NCI-H2081 treated with DMSO at 0.1 percent for 48 hours (cell line): Measurements from ENCODE around the gene DUOXA2.
"Not testable (repeated sequence)": the region's sequence is repeated elsewhere in the genome, so short reads cannot be mapped to it uniquely, and the experiment has no call there.

Experiments used
- DNase-seq: peaks from one replicate; lab custom pipeline; 2025; lab: John Stamatoyannopoulos, UW

DUOXA2 gene

DNA sequence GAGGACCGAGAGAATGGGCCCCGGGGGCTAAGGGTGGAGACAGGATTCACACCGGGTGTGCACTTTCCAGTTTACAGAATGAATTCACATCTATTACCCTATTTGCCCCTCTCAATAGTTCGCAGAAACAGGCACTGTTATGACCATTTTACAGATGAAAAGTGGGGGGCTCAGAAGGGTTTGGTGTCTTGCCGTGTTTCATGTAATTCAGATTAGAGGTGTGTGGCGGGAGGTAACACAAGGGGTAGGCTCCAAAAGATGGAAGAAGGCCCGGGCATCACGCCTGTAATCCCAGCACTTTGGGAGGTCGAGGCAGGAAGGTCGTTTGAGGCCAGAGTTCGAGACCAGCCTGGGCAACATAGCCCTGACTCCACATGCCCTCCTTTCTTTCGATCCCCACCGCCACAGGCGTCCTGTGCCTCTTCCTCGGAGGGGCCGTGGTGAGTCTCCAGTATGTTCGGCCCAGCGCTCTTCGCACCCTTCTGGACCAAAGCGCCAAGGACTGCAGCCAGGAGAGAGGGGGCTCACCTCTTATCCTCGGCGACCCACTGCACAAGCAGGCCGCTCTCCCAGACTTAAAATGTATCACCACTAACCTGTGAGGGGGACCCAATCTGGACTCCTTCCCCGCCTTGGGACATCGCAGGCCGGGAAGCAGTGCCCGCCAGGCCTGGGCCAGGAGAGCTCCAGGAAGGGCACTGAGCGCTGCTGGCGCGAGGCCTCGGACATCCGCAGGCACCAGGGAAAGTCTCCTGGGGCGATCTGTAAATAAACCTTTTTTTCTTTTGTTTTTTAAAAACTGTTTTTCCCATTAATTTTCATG, 3.4 kb downstream of the DUOXA2 start:
- no peak for DNase-seq

- DNase-seq: peak; percentile 73
Measured at GRCh38 chr15:45118131-45118588, 4.0 kb downstream of the DUOXA2 start.

- no peak for DNase-seq
Measured at GRCh38 chr15:45118996-45119395, 4.9 kb downstream of the DUOXA2 start.

DNA sequence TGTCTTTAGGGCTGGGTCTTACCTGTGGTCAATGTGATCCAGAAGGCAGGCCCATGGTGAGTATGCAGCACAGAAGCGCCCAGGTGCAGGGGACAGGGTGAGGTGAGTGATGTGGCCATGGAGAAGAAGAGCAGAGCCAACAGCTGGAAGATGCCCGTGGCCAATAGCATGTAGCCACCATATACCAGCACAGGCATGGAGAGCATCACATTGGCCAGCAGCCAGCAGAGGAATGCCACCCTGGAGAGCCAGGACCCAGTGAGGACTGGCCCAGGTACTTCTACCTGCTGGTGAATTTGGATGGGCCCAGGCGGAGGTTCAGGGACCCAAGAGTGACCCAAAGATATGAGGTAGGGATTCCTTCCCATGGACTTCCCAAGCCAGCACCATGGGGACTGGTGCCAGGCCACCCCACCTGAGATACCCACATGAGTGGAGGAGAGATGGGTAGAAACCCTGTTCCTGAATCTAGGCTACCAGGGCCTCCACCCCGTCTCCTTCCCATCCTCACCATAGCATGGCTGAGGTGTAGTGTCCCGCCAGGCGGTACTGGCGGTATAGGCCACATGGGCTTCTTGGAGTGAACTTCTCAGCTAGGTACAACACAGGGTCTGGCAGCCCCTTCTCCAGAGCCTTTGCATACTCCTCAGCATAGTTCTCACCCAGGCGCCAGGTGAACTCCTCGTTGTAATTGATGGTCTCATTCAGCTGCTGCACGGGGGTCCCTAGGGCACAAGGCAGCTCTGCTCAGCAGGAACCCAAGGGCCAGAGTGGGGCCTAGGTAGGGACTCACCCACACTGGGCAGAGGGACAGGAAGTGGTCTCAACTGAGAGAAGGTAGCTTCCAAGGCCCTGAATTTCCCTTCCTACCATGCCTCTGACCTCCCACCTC, 6.2 kb downstream of the DUOXA2 start:
- no peak for DNase-seq

- no peak for DNase-seq
Measured at GRCh38 chr15:45121020-45121419, 6.9 kb downstream of the DUOXA2 start.

DNA sequence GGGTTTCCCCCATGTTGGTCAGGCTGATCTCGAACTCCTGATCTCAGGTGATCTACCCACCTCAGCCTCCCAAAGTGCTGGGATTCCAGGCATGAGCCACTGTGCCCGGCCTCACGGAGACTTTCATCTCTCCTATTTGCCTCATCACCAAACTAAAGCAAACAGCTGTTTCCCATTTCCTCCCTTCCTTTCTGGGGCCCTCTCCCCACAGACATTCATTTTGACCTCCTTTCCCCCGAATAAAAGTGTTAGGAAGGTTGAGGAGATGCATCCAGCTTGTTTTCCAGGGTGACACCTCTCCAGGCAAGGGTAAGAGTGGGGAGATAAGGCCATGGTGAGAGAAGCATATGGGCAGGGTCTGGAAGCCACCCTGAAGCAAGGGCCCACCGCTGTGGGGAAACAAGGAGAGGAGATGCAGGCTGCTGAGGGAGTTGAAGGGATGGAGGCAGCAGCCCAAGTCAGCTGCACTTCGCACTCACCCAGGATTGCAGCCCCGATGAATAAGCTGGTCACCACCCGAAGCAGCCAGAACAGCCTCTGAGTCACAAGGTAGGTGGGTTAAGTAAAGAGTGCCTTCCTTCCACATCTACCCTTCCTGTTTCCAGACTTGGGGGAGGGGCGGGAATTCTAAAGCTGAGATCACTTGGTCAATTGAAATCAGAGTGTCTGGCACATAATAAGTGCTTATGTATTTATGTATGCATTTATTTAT, 7.7 kb downstream of the DUOXA2 start:
- DNase-seq: no peak

GRCh38 chr15:45122719-45123118, 8.6 kb downstream of the DUOXA2 start:
- no peak for DNase-seq

GRCh38 chr15:45123397-45123796, 9.3 kb downstream of the DUOXA2 start:
- no peak for DNase-seq

DNA sequence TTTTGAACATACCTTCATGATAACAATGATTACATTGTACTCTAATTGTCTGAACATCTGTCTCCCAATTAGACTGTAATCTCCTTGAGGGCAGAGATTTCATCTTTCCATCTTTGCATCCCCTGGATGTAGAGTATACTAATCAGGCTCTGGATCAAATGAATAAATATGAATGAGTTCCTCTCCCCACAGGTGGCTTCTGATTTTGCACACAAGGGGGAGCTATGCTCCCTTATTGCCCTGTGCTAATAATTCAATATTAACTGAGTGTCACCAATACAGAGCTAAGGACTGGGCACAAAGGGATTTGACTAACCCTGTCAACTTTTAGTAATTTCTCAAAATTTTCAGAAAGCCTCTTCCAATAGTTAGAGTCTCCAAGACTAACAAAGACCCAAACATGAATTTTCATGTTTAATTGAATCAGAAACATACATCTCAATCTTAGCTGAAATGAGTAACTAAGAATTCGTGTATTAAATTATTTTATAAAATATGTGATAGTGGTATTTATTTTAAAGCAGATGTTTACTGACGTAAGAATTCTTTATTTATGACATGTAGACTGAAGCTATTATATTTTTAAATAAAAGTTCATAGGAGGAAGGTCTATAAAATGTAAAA, 12.5 kb downstream of the DUOXA2 start:
- no peak for DNase-seq

GRCh38 chr15:45128971-45129639, 15.0 kb downstream of the DUOXA2 start:
- no peak for DNase-seq

GRCh38 chr15:45129651-45130129, 15.6 kb downstream of the DUOXA2 start, which contains the start of the genes DUOX1 and DUOXA1:
Gene DUOX1 (plus strand): TSS chr15:45129994. CDS start chr15:45131967, 1,973 bp downstream.
Gene DUOXA1 (minus strand): TSS chr15:45129879. CDS start chr15:45123014, 6,865 bp downstream.
- no peak for DNase-seq

GRCh38 chr15:45130291-45131000, 16.3 kb downstream of the DUOXA2 start:
- no peak for DNase-seq

DNA sequence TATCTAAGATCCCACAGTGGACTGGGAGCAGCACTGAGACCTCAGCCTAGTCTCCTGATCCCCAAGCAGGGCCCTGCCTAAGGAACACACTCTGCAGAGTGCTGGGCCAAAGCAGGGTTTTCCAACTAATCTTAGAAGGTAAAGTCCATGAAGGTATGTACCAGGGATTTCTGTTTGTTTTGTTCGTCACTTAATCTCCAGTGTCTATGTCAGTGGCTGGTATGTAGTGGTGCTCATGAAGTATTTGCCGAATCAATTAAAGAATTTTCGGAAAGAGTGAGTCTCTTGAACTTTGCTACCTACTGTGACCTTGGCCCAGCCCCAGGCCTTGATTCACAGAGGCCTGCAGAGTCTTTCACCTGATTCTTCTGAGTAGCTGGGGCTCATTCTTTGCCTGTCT, 17.4 kb downstream of the DUOXA2 start:
- no peak for DNase-seq

GRCh38 chr15:45132844-45133560, 18.9 kb downstream of the DUOXA2 start:
- no peak for DNase-seq

DNA sequence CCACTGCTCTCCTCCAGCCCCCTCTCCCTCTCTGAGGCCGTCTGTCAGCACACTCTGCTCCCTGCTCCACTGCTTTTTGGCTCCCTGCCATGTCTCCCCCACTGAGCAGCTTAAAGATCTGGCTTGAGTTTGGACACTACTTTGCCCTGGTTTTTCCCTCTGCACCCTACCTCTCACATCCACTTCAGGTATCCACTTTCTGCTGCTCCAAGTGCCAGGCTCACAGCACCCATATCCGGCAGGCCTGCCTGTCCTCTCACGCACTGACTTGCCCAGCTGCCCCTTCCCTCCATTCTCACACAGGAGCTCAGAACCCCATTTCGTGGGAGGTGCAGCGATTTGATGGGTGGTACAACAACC, 19.4 kb downstream of the DUOXA2 start:
- no peak for DNase-seq

- no peak for DNase-seq
Measured at GRCh38 chr15:45134046-45134445, 19.9 kb downstream of the DUOXA2 start.

DNA sequence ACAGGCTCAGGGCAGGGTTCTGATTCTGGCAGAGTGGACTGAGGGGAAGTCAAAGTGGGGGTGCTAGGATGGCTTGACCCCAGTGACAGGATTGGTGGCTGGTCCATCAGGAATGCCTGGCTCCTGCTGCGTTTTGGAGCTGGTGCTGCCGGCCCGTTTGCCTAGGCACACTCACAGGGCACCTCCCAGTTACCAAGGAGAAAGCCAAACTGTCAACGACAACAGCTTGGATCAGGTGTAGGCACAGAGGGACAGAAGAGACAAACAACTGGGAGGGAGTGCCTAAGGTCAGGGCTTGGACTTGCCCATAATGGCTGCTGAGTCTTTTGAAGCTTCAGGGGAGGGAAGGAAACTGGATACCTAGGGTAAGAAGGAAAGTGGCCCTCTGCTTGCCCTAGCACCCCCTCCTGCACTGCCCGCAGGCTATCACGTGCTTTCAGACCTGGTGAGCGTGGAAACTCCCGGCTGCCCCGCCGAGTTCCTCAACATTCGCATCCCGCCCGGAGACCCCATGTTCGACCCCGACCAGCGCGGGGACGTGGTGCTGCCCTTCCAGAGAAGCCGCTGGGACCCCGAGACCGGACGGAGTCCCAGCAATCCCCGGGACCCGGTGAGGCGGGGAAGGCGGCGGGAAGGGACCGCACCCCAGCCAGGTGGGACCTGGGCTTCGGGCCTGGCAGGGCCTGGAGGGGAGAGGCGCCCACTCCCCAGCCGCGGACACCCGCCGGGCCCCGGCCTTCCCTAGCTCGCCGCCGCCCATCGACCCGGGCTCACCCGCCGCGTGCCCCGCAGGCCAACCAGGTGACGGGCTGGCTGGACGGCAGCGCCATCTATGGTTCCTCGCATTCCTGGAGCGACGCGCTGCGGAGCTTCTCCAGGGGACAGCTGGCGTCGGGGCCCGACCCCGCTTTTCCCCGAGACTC, 20.8 kb downstream of the DUOXA2 start:
- no peak for DNase-seq

- DNase-seq: not testable (repeated sequence)
Measured at GRCh38 chr15:45135705-45136377, 21.7 kb downstream of the DUOXA2 start.
